Measurements from ENCODE around the gene TRIM24.

DNA sequence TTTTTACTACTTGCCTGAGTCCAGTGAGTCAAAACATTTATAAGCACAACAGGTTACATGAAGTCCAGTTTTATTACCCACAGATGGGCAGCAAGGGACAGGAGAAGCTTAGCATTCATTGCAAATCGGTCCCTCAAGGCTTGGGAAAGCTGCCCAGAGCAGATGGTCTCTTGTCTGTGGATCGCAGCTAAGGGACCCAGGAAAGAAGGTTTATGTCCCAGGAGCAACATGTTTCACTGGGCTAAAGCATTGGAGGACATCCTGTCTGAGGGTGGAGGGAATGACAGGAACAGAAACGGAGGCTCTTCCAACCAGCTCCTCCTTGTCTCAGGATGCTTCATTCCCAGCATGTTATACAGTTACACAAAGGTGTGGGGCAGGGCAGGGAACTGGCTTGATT is 39.3 kb downstream of the TRIM24 start:
- TF ChIP-seq CTCF (IDR thresholded peaks at IDR 0.05; ENCODE audit: insufficient read depth, low read depth, low read length) (no peak), EZH2 (IDR thresholded peaks at IDR 0.05; ENCODE audit: insufficient read depth, low read length) (no peak)

All from astrocyte (in vitro differentiated cells and primary cell).